Stimulated activated CD4-positive, alpha-beta T cell treated with anti-CD3 and anti-CD28 coated beads, Interleukin-1b, Interleukin-23, amount 100 ng/mL, for 48 hours (primary cell): Measurements from ENCODE around the gene TTLL9.

Source experiments
- DNase-seq: peaks from one replicate; pipeline ENCODE4 v3.0.0-alpha.2; 2020

Gene TTLL9

GRCh38 chr20:31988430-31989015 is 118.1 kb downstream of the TTLL9 start:
- no peak for DNase-seq

GRCh38 chr20:31989030-31989645 is 118.7 kb downstream of the TTLL9 start:
- no peak for DNase-seq

GRCh38 chr20:31990641-31991338 is 120.4 kb downstream of the TTLL9 start:
- DNase-seq = no peak

GRCh38 chr20:31991339-31991705 is 120.9 kb downstream of the TTLL9 start:
- no peak for DNase-seq

GRCh38 chr20:31992086-31992485 is 121.7 kb downstream of the TTLL9 start:
- DNase-seq = no peak
